Endothelial cell (in vitro differentiated cells): Measurements from ENCODE around the gene R3HDML. TPM values are rescaled to one million over a fixed set of nuclear protein-coding genes. Genes with fewer than 3 reads are reported as not detected.
"Not testable (repeated sequence)": the region's sequence is repeated elsewhere in the genome, so short reads cannot be mapped to it uniquely, and the experiment has no call there.

Experiments used
- DNase-seq: peaks from one replicate; pipeline ENCODE4 v3.0.0; 2021; ENCODE audit warnings: low spot score
- H3K27ac Mint-ChIP-seq: one replicate; pipeline ENCODE4 v1.8.0; 2021; ENCODE audit warnings: mixed read lengths, inconsistent platforms; ENCODE audit not compliant: unreplicated experiment
- H3K27me3 Mint-ChIP-seq: one replicate; pipeline ENCODE4 v1.8.0; 2021; ENCODE audit warnings: mild to moderate bottlenecking, moderate library complexity, mixed read lengths, inconsistent platforms; ENCODE audit not compliant: unreplicated experiment
- H3K36me3 Mint-ChIP-seq: one replicate; pipeline ENCODE4 v1.8.0; 2021; ENCODE audit warnings: mild to moderate bottlenecking, low read depth, mixed read lengths, inconsistent platforms; ENCODE audit not compliant: unreplicated experiment
- H3K4me1 Mint-ChIP-seq: one replicate; pipeline ENCODE4 v1.8.0; 2021; ENCODE audit warnings: mild to moderate bottlenecking, mixed read lengths, inconsistent platforms; ENCODE audit not compliant: unreplicated experiment
- H3K4me3 Mint-ChIP-seq: one replicate; pipeline ENCODE4 v1.8.0; 2021; ENCODE audit warnings: mild to moderate bottlenecking, mixed read lengths, inconsistent platforms; ENCODE audit not compliant: unreplicated experiment
- H3K9me3 Mint-ChIP-seq: one replicate; pipeline ENCODE4 v1.8.0; 2021; ENCODE audit warnings: mixed read lengths, inconsistent platforms; ENCODE audit not compliant: unreplicated experiment
- total RNA-seq: library from RNA; stranded (reverse); fragmentation: NEBNext Ultra II Directional; extraction: Animal tissue kit (Norgen Biotek cat#: 25700); gene quantifications from one replicate; pipeline ENCODE4 v1.2.1, GENCODE V29; 2021; ENCODE audit not compliant: unreplicated experiment
- TF ChIP-seq, protein P1 (sequence below): fragments of 200-600 bp; sonication (generic); IDR thresholded peaks from one replicate; pipeline ENCODE4 v1.5.0; 2021; ENCODE audit warnings: antibody characterized with exemption; ENCODE audit not compliant: unreplicated experiment

The R3HDML gene
- total RNA-seq, 1 donor from 2014 or later, result not detected

DNA sequence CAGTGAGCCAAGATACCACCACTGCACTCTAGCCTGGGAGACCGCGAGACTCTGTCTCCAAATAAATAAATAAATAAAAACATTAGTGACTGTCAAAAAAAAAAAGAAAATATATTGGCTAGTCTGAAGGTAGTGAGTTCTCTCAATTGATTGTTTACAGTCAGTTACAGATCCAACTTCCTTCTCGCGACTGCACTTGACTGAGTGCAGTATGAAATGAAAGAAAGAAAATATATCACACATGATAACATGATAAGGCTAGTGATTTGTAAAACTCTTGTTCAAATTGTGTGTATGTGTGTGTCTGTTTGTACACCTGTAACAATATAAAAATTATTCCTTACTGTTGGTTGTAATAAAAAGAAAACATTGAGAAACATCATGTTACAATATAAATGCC is 7.9 kb downstream of the R3HDML start:
- TF ChIP-seq, protein P1, sequence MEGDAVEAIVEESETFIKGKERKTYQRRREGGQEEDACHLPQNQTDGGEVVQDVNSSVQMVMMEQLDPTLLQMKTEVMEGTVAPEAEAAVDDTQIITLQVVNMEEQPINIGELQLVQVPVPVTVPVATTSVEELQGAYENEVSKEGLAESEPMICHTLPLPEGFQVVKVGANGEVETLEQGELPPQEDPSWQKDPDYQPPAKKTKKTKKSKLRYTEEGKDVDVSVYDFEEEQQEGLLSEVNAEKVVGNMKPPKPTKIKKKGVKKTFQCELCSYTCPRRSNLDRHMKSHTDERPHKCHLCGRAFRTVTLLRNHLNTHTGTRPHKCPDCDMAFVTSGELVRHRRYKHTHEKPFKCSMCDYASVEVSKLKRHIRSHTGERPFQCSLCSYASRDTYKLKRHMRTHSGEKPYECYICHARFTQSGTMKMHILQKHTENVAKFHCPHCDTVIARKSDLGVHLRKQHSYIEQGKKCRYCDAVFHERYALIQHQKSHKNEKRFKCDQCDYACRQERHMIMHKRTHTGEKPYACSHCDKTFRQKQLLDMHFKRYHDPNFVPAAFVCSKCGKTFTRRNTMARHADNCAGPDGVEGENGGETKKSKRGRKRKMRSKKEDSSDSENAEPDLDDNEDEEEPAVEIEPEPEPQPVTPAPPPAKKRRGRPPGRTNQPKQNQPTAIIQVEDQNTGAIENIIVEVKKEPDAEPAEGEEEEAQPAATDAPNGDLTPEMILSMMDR, result no peak
- H3K4me3 Mint-ChIP-seq, result no peak overlapping the region
- no peaks in the 10 kb centered on the region for H3K36me3 Mint-ChIP-seq
- H3K27ac Mint-ChIP-seq, result no peak overlapping the region
- no peaks in the 10 kb centered on the region for H3K9me3 Mint-ChIP-seq
- no peaks in the 10 kb centered on the region for H3K4me1 Mint-ChIP-seq
- DNase-seq, result no peak
- H3K27me3 Mint-ChIP-seq, result no peaks in the 10 kb centered on the region

- no peaks in the 10 kb centered on the region for H3K9me3 Mint-ChIP-seq
- no peaks in the 10 kb centered on the region for H3K36me3 Mint-ChIP-seq
- H3K4me1 Mint-ChIP-seq, result no peaks in the 10 kb centered on the region
- no peaks in the 10 kb centered on the region for H3K27me3 Mint-ChIP-seq
- H3K4me3 Mint-ChIP-seq, result no peak overlapping the region
- TF ChIP-seq, protein P1, result no peak
- no peak for DNase-seq
- no peak overlapping the region for H3K27ac Mint-ChIP-seq
These were observed 8.3 kb downstream of the R3HDML start for GRCh38 chr20:44345147-44345546.

DNA sequence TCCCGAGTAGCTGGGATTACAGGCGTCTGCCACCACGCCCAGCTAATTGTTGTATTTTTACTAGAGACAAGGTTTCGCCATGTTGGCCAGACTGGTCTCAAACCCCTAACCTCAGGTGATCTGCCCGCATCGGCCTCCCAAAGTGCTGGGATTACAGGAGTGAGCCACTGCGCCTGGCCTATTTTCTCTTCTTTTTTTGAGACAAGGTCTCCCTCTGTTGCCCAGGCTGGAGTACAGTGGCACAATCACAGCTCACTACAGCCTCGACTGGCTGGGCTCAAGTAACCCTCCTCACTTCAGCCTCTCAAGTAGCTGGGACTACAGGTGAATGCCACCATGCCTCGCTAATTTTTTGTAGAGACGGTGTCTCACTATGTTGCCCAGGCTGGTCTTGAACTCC is 9.1 kb downstream of the R3HDML start:
- H3K9me3 Mint-ChIP-seq, DNase-seq, H3K27me3 Mint-ChIP-seq, H3K27ac Mint-ChIP-seq, H3K4me3 Mint-ChIP-seq, H3K36me3 Mint-ChIP-seq, H3K4me1 Mint-ChIP-seq: not testable (repeated sequence)

GRCh38 chr20:44348168-44348659 is 11.4 kb downstream of the R3HDML start:
- Mint-ChIP-seq H3K9me3 (no peaks in the 10 kb centered on the region), H3K4me1 (no peaks in the 10 kb centered on the region), H3K36me3 (no peaks in the 10 kb centered on the region), H3K27ac (no peak overlapping the region), H3K27me3 (no peaks in the 10 kb centered on the region), H3K4me3 (no peak overlapping the region)
- DNase-seq, result no peak
- TF ChIP-seq, protein P1, result no peak

GRCh38 chr20:44349349-44349748 is 12.5 kb downstream of the R3HDML start:
- Mint-ChIP-seq H3K27me3 (no peaks in the 10 kb centered on the region), H3K4me1 (no peaks in the 10 kb centered on the region), H3K27ac (no peak overlapping the region), H3K4me3 (no peak overlapping the region), H3K9me3 (no peaks in the 10 kb centered on the region), H3K36me3 (no peaks in the 10 kb centered on the region)
- TF ChIP-seq, protein P1, result no peak
- DNase-seq, result no peak

DNA sequence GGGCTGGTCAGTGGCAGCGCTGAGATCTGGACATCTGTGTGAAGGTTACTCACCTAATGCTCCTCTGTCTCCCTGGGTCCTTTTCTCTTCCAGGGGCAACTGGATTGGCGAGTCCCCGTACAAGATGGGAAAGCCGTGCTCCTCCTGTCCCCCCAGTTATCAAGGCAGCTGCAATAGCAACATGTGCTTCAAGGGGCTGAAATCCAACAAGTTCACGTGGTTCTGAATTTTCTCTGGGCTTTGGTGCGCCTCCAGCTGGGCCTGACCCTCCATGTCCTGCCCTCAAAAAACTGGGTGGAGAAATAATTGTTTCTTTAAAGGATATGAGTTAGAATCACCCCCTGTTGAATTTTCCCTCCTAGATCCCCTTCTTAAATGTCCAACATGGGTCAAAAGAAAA is 13.7 kb downstream of the R3HDML start:
- H3K9me3 Mint-ChIP-seq, result no peaks in the 10 kb centered on the region

More for the DNA sequence above, 13.7 kb downstream of the R3HDML start:
- H3K27ac Mint-ChIP-seq, result no peak overlapping the region
- TF ChIP-seq, protein P1, result no peak
- H3K4me3 Mint-ChIP-seq, result no peak overlapping the region
- no peaks in the 10 kb centered on the region for H3K27me3 Mint-ChIP-seq
- H3K36me3 Mint-ChIP-seq, result no peaks in the 10 kb centered on the region
- DNase-seq, result no peak
- H3K4me1 Mint-ChIP-seq, result no peaks in the 10 kb centered on the region
